ENCODE data around the gene PDE12. TPM values are rescaled to one million over a fixed set of nuclear protein-coding genes. Genes with fewer than 3 reads are reported as not detected.
"Not testable (repeated sequence)": the region's sequence is repeated elsewhere in the genome, so short reads cannot be mapped to it uniquely, and the experiment has no call there.

PDE12 gene
- total and polyA plus RNA-seq, 4 experiments from 2014 or later = 12.9 to 24.9 (median 21.8) TPM

GRCh38 chr3:57597127-57597923 is 41.3 kb downstream of the PDE12 start, which contains the start of gene ARF4:
ARF4 (minus strand) TSS chr3:57597344; CDS start chr3:57597140, 204 bp downstream.
- Histone ChIP-seq H3K4me3 (ENCODE audit: low read length in 2 of 2) (peak within 1 kb of the TSS; percentile 72 to 95), H3K4me1 (ENCODE audit: insufficient read depth, low read length) (peaks cover 62% of the 10 kb centered on the region), H3K27ac (ENCODE audit: low read depth, low read length) (peak within 1 kb of the TSS; percentile 100), H3K36me3 (ENCODE audit: insufficient read depth, low read length) (no peaks in the 10 kb centered on the region), H3K27me3 (ENCODE audit: insufficient read depth, low read length) (no peaks in the 10 kb centered on the region), H3K9me3 (ENCODE audit: control insufficient read depth in 1 of 2, low read length in 2 of 2) (no peaks in the 10 kb centered on the region)
- H3K27ac Mint-ChIP-seq = peak within 1 kb of the TSS; percentile 99 to 100 (median 100)
- peak within 1 kb of the TSS; percentile 85 to 99 (median 99) for H3K4me3 Mint-ChIP-seq
- intact Hi-C loops (cut with micrococcal nuclease) = loop anchor here (1.0 to 2.0 kb wide), 6 partner anchors 17 to 914 kb away; partner anchors contain the start of genes APPL1, PDE12, SLMAP and TASOR
- POLR2A ChIA-PET (ENCODE audit: partially characterized antibody) = interaction anchor here (0.5 to 8.4 kb wide), 25 partner anchors 11 to 915 kb away, joined by 3 to 169 read pairs (median 4); partner anchors contain the start of genes APPL1, DENND6A, HTD2 and PDE12
- CTCF ChIA-PET (ENCODE audit: partially characterized antibody) = interaction anchor here (1.1 to 3.1 kb wide), 3 partner anchors 41 to 209 kb away, joined by 3 to 8 read pairs (median 3); partner anchors contain the start of genes PDE12 and SLMAP
- H3K27me3 Mint-ChIP-seq = no peaks in the 10 kb centered on the region
- peaks cover 4 to 38% of the 10 kb centered on the region in 2 donors for H3K36me3 Mint-ChIP-seq
- H3K9me3 Mint-ChIP-seq = peaks cover 0 to 4% (median 0%) of the 10 kb centered on the region in 8 donors
- peak; percentile 100 for DNase-seq
- peaks cover 34 to 72% (median 48%) of the 10 kb centered on the region in 4 donors for H3K4me1 Mint-ChIP-seq

GRCh38 chr3:57598765-57599360 is 42.8 kb downstream of the PDE12 start:
- peaks cover 4 to 28% of the 10 kb centered on the region in 2 donors for H3K36me3 Mint-ChIP-seq
- peak overlapping the region in 1 of 2 donors; percentile 72 for H3K4me3 ChIP-seq (ENCODE audit: low read length in 2 of 2)
- H3K9me3 Mint-ChIP-seq = peaks cover 0 to 4% (median 0%) of the 10 kb centered on the region in 8 donors
- intact Hi-C loops (cut with micrococcal nuclease) = no loop called here
- peaks cover 25 to 58% (median 37%) of the 10 kb centered on the region in 4 donors for H3K4me1 Mint-ChIP-seq
- CTCF ChIA-PET (ENCODE audit: partially characterized antibody) = no interaction called here
- POLR2A ChIA-PET (ENCODE audit: partially characterized antibody) = interaction anchor here (0.6 to 8.4 kb wide), 5 partner anchors 42 to 217 kb away, joined by 3 to 169 read pairs (median 40); partner anchors contain the start of genes DENND6A, PDE12 and SLMAP
- peak overlapping the region; percentile 85 to 99 (median 99) for H3K4me3 Mint-ChIP-seq
- H3K27me3 ChIP-seq (ENCODE audit: insufficient read depth, low read length) = no peaks in the 10 kb centered on the region
- no peak for DNase-seq
- peaks cover 47% of the 10 kb centered on the region for H3K4me1 ChIP-seq (ENCODE audit: insufficient read depth, low read length)
- H3K36me3 ChIP-seq (ENCODE audit: insufficient read depth, low read length) = no peaks in the 10 kb centered on the region
- H3K27ac Mint-ChIP-seq = peak overlapping the region; percentile 99 to 100 (median 100)
- peak overlapping the region; percentile 100 for H3K27ac ChIP-seq (ENCODE audit: low read depth, low read length)
- H3K27me3 Mint-ChIP-seq = no peaks in the 10 kb centered on the region
- no peaks in the 10 kb centered on the region for H3K9me3 ChIP-seq (ENCODE audit: control insufficient read depth in 1 of 2, low read length in 2 of 2)

GRCh38 chr3:57600195-57600594 is 44.1 kb downstream of the PDE12 start:
- Mint-ChIP-seq H3K27ac (peak overlapping the region in 4 of 7 donors; percentile 15 to 99 (median 80)), H3K4me3 (no peak overlapping the region), H3K4me1 (peaks cover 17 to 45% (median 26%) of the 10 kb centered on the region in 4 donors), H3K36me3 (peaks cover 9 to 24% of the 10 kb centered on the region in 2 donors), H3K27me3 (no peaks in the 10 kb centered on the region), H3K9me3 (peaks cover 0 to 5% (median 0%) of the 10 kb centered on the region in 8 donors)
- ChIA-PET POLR2A (ENCODE audit: partially characterized antibody) (interaction anchor here (5.4 to 8.4 kb wide), 2 partner anchors 44 to 157 kb away, joined by 57 to 169 read pairs; partner anchors contain the start of genes PDE12 and SLMAP), CTCF (ENCODE audit: partially characterized antibody) (no interaction called here)
- H3K4me1 ChIP-seq (ENCODE audit: insufficient read depth, low read length) = peaks cover 34% of the 10 kb centered on the region
- H3K4me3 ChIP-seq (ENCODE audit: low read length in 2 of 2) = no peak overlapping the region
- no peaks in the 10 kb centered on the region for H3K9me3 ChIP-seq (ENCODE audit: control insufficient read depth in 1 of 2, low read length in 2 of 2)
- no peak for DNase-seq
- no peaks in the 10 kb centered on the region for H3K36me3 ChIP-seq (ENCODE audit: insufficient read depth, low read length)
- intact Hi-C loops (cut with micrococcal nuclease) = no loop called here
- no peaks in the 10 kb centered on the region for H3K27me3 ChIP-seq (ENCODE audit: insufficient read depth, low read length)
- no peak overlapping the region for H3K27ac ChIP-seq (ENCODE audit: low read depth, low read length)

- ChIA-PET CTCF (ENCODE audit: partially characterized antibody) (no interaction called here), POLR2A (ENCODE audit: partially characterized antibody) (interaction anchor here (0.8 kb wide), 1 partner anchor 88 kb away, joined by 3 read pairs; the partner anchor contains the start of gene DENND6A)
- no peak overlapping the region for H3K27ac ChIP-seq (ENCODE audit: low read depth, low read length)
- no peak for DNase-seq
- peak overlapping the region in 2 of 7 donors; percentile 29 to 60 for H3K27ac Mint-ChIP-seq
- peak overlapping the region in 1 of 8 donors; percentile 5 for H3K4me3 Mint-ChIP-seq
- no peak overlapping the region for H3K4me3 ChIP-seq (ENCODE audit: low read length in 2 of 2)
- peaks cover 0 to 4% (median 3%) of the 10 kb centered on the region in 4 donors for H3K4me1 Mint-ChIP-seq
- peaks cover 30 to 39% of the 10 kb centered on the region in 2 donors for H3K36me3 Mint-ChIP-seq
- H3K27me3 ChIP-seq (ENCODE audit: insufficient read depth, low read length) = no peaks in the 10 kb centered on the region
- H3K9me3 Mint-ChIP-seq = peaks cover 3 to 25% (median 15%) of the 10 kb centered on the region in 8 donors
- H3K4me1 ChIP-seq (ENCODE audit: insufficient read depth, low read length) = peaks cover under 1% of the 10 kb centered on the region
- intact Hi-C loops (cut with micrococcal nuclease) = no loop called here
- H3K36me3 ChIP-seq (ENCODE audit: insufficient read depth, low read length) = no peaks in the 10 kb centered on the region
- no peaks in the 10 kb centered on the region for H3K27me3 Mint-ChIP-seq
- H3K9me3 ChIP-seq (ENCODE audit: control insufficient read depth in 1 of 2, low read length in 2 of 2) = no peaks in the 10 kb centered on the region
Measured at GRCh38 chr3:57604971-57605370, 48.9 kb downstream of the PDE12 start.

- H3K4me3 Mint-ChIP-seq = no peak overlapping the region
- no peaks in the 10 kb centered on the region for H3K27me3 Mint-ChIP-seq
- Histone ChIP-seq H3K9me3 (ENCODE audit: control insufficient read depth in 1 of 2, low read length in 2 of 2) (no peaks in the 10 kb centered on the region), H3K27me3 (ENCODE audit: insufficient read depth, low read length) (no peaks in the 10 kb centered on the region), H3K36me3 (ENCODE audit: insufficient read depth, low read length) (no peaks in the 10 kb centered on the region), H3K27ac (ENCODE audit: low read depth, low read length) (no peak overlapping the region), H3K4me1 (ENCODE audit: insufficient read depth, low read length) (no peaks in the 10 kb centered on the region), H3K4me3 (ENCODE audit: low read length in 2 of 2) (no peak overlapping the region)
- DNase-seq = no peak
- intact Hi-C loops (cut with micrococcal nuclease) = no loop called here
- H3K27ac Mint-ChIP-seq = no peak overlapping the region
- peaks cover 0 to 4% (median 3%) of the 10 kb centered on the region in 4 donors for H3K4me1 Mint-ChIP-seq
- POLR2A ChIA-PET (ENCODE audit: partially characterized antibody) = no interaction called here
- CTCF ChIA-PET (ENCODE audit: partially characterized antibody) = no interaction called here
- peaks cover 3 to 31% (median 19%) of the 10 kb centered on the region in 8 donors for H3K9me3 Mint-ChIP-seq
- H3K36me3 Mint-ChIP-seq = peaks cover 34 to 44% of the 10 kb centered on the region in 2 donors
Measured at GRCh38 chr3:57605683-57606082, 49.6 kb downstream of the PDE12 start.

- H3K36me3 Mint-ChIP-seq = peaks cover 27 to 30% of the 10 kb centered on the region in 2 donors
- not testable (repeated sequence) for H3K27me3 ChIP-seq (ENCODE audit: insufficient read depth, low read length); H3K27ac Mint-ChIP-seq
Measured at GRCh38 chr3:57611870-57612269, 55.8 kb downstream of the PDE12 start.

More at GRCh38 chr3:57611870-57612269, 55.8 kb downstream of the PDE12 start:
- POLR2A ChIA-PET (ENCODE audit: partially characterized antibody); DNase-seq; H3K9me3 ChIP-seq (ENCODE audit: control insufficient read depth in 1 of 2, low read length in 2 of 2); H3K36me3 ChIP-seq (ENCODE audit: insufficient read depth, low read length); H3K27ac ChIP-seq (ENCODE audit: low read depth, low read length); H3K4me1 Mint-ChIP-seq; H3K27me3 Mint-ChIP-seq; H3K4me1 ChIP-seq (ENCODE audit: insufficient read depth, low read length); H3K4me3 Mint-ChIP-seq; CTCF ChIA-PET (ENCODE audit: partially characterized antibody); intact Hi-C loops (cut with micrococcal nuclease); H3K4me3 ChIP-seq (ENCODE audit: low read length in 2 of 2): not testable (repeated sequence)
- H3K9me3 Mint-ChIP-seq = peaks cover 3 to 20% (median 15%) of the 10 kb centered on the region in 8 donors

Data from CD4-positive, alpha-beta memory T cell (primary cell).